Germinal center (tissue), 1 donor: ENCODE measurements around the gene SAV1.

Experiments
- DNase-seq: peaks from one replicate; pipeline ENCODE4 v3.0.0; 2012; ENCODE audit warnings: mixed read lengths, low spot score

Gene SAV1

DNA sequence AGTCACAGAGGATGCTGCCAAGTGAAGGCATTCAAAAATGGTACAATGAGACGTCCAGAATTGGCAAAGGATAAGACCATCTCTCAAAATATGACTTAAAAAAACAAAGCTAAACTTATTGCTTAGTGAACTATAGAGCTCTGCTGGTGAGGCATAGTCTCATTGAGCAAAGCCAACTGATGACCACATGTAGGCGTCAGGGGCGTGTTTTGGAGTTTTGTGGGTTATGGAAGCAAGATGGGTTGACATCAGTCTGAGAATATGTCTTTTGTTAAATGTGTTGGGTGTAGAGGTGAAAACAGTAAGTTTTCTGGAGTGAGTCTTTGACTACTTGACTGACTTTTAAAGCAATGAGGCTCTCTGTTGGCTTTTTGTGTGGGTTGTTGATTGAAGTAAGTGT, 60.9 kb downstream of the SAV1 start:
- no peak for DNase-seq

DNA sequence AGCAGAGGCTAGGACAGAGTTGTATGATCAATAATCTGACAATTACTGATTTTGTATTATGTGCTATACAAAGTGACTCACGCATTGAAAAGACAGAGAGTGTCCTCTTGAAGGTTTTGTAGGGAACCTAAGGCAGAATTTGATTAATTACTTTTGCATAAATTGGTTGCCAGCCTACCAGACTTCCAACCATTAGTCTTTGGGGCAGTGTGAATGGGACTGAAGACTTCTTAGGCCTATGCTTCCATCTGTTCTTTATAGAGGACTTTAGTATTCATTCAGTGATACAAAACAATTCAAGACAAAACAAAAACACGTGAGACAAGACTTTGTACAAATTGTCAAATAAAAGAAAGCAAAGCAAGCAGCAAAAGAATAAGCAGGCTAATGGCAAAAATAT, 61.6 kb downstream of the SAV1 start:
- no peak for DNase-seq

DNA sequence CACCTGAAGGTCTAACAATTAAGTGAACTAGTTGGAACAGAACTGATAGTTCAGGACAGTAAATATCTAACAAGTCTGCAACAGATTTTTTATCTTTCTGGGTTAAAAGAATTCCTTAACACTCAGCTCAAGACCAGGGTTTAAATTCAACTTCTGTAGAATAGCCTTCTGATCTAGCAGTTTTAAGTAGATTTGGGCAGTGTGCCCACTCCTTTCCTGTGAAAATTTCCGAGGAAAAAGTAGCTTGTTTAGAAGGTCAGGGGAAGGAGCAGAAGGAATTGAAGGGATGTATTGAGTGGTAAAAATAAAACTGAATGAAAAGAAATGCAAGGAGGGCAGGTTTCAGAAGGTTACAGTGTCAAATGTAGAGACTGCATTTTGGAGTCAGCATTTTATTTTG, 62.3 kb downstream of the SAV1 start:
- no peak for DNase-seq

DNA sequence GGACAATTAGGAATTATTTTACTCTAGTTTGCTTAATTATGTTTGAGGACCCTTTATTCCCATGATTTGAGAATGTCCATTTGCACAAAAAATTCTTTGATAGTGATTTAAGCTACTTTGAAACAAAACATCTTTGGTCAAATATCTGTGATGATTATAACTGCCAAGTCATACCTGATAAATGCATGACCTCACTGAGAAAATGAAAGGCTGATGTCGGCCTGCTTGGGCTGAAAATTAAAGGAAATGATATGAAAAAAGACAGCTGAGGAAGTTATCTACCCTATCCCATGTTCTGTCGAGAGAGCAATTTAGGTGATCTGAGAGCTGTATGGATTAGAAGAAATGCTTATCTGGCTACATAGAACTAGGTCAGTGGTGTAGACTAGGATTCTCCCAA, 64.5 kb downstream of the SAV1 start:
- no peak for DNase-seq

DNA sequence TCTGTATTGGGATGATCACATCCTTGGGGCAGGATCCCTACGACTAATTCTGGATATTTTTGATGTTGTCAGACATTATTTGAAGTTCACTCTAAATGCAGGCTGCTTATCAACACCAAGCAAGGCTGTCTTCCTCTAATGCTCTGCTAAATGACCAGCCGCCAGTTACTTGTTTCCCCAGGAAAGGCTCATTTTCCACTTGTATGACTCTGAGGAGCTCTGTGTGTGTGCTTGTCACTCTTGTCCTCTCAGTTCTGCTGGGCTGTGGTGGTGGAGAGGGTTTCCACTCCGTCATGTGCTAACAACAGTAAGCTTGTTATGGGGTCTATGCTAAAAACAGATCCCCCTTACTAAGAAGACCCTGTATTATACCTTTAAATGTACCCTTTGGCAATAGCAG, 66.1 kb downstream of the SAV1 start:
- DNase-seq: no peak

DNA sequence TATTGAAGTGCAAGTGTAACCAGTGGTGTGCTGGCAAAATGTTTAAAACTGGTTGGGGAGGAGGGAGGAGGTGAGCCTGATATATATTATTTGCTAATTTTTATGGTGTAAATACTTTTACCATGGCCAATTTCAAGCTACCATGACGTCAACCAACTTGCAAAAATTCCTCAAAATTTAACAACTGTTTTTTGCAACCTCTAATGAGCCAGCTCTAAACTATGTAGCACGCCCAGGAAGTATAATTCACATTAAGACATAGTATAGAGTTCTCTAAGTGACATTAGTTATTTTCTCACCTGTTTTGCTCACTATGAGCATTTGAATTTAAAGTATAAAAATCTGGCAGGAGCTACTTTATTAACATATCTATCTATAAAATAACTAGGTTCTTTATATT, 66.7 kb downstream of the SAV1 start:
- no peak for DNase-seq

DNA sequence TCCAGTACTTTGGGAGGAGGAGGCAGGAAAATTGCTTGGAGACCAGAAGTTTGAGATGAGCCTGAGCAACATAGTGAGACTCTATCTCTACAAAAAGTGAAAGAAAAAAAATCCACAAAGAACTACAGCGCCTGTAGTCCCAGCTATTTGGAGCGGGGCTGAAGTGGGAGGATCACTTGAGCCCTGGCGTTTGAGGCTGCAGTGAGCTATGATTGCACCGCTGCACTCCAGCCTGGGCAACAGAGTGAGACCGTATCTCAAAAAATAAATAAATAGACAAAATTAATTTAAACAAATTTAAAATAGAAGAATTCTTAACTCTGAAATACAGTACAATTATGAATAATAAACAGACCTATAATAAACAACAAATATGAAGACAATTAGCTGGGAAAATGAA, 67.3 kb downstream of the SAV1 start:
- no peak for DNase-seq

DNA sequence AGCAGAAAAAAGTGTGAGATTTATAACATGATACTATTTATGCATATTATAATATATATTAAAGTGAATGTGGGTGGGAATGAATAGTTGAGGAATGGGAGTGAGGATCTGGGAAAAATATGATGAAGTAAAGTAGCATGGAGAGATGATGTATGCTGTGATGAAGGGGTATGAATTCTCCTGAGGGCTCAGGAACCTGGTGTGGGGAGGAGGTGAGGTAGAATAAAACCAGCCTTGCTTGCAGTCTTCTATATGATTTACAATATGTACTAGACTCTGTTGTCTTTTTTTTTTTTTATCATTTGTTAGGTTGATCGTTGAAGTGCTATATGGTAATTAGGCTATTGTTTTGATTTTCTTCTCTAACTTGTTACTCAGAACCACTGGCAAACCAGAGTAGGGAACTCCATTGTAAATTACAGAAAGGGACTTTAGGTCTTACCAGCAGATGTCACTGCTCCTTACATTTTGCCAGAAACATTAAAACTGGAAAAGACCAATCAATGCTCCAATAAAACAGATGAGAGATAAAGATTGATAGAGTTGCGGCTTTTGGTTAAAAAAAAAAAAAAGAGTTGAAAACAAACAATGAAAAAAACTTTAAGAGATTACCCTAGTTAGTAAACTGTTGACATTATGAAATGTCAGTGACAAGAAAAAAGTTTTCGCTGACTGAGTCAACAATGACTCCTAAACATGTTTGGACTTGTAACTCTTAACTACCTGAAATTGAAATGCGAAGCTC, 68.2 kb downstream of the SAV1 start:
- DNase-seq: no peak

DNA sequence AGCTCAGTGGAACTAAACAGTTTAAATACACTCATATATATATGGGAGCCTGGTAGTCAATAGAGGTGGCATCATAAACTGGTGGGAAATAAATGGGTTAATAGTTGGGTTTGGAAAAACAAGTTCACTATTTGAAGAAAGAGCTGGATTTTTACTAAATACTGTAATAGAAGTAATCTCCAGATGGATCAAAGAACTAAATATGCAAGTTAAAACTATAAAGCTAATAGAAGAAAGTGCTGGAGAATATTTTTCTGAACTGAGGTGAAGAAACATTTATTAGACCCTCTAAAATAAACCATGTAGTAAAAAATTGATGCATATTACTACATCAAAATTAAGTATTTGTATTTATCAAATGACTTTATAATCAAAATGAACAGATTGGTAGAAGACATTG, 69.3 kb downstream of the SAV1 start:
- DNase-seq: no peak

DNA sequence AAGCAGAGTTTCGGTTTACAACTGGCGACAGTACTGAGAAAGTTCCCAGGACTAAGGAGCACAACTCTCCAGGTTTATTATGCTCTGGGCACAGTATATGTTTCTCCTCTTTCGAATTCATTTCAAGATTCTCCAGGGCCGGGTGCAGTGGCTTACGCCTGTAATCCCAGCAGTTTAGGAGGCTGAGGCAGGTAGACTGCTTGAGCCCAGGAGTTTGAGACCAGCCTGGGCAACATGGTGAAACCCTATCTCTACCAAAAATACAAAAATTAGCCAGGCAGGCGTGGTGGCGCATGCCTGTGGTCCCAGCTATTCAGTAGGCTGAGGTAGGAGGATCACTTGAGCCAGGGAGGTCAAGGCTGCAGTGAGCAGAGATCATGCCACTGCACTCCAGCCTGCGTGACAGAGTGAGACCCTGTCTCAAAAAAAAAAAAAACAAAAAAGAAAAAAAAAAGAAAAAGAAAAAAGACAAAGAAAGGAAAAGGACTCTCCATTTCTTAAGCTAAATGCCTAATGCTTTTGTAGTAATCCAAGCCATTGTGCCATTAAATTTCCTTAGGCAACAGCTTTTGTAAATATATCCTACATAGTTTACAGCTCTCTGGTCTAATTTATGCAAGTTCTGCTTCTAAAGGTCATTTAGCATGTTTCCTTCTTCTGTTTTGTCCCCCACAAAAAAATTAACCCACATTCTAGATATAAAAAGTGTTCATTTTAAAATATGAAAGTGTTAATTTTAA, 73.4 kb downstream of the SAV1 start:
- DNase-seq: no peak

DNA sequence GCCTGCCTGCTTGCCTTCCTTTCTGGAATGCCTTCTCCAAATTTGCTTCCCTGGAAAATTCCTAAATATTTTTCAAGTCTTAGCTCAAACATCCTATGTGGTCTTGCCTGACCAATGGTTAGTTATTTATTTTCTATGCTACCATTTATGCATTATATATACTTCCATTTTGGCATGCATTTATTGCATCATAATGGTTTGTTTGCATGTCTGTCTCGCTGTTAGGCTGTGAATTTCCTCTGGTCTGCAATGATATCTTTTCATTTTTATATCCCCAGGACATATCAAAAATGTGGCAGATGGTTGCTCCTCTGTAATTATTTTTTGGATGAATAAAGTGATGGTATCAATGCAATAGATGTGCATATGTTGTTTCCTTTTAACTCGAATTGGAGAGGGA, 77.6 kb downstream of the SAV1 start:
- DNase-seq: no peak
